Tibial nerve (tissue), 4 donors: ENCODE results near the gene MMD.

ENCODE experiments used
- EP300 ChIP-seq, 2 donors: sonication (generic); formaldehyde crosslinking; IDR thresholded peaks; one replicate each; pipeline ENCODE4 v1.6.1; 2017; ENCODE audit warnings: antibody characterized with exemption in 2 of 2, mild to moderate bottlenecking in 1 of 2
- POLR2A ChIP-seq, 2 donors: fragments of 450-650 bp; IDR thresholded peaks; one replicate each; pipeline ENCODE4 v1.6.1; 2017; ENCODE audit warnings: antibody characterized with exemption in 2 of 2, mild to moderate bottlenecking in 2 of 2, moderate library complexity in 2 of 2
- TF ChIP-seq, protein P1 (sequence below), 5 experiments: fragments of 200-600 bp in 3 of 5; fragments of 450-650 bp in 2 of 5; sonication (generic) in 3 of 5; IDR thresholded peaks; one replicate each; pipeline ENCODE4 v1.5.1; 2016 to 2019; ENCODE audit warnings: antibody characterized with exemption in 5 of 5, mild to moderate bottlenecking in 3 of 5, moderate library complexity in 2 of 5

GRCh38 chr17:55388842-55389241 lies 32.8 kb downstream of the MMD start:
- TF ChIP-seq, protein P1, sequence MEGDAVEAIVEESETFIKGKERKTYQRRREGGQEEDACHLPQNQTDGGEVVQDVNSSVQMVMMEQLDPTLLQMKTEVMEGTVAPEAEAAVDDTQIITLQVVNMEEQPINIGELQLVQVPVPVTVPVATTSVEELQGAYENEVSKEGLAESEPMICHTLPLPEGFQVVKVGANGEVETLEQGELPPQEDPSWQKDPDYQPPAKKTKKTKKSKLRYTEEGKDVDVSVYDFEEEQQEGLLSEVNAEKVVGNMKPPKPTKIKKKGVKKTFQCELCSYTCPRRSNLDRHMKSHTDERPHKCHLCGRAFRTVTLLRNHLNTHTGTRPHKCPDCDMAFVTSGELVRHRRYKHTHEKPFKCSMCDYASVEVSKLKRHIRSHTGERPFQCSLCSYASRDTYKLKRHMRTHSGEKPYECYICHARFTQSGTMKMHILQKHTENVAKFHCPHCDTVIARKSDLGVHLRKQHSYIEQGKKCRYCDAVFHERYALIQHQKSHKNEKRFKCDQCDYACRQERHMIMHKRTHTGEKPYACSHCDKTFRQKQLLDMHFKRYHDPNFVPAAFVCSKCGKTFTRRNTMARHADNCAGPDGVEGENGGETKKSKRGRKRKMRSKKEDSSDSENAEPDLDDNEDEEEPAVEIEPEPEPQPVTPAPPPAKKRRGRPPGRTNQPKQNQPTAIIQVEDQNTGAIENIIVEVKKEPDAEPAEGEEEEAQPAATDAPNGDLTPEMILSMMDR (IDR thresholded peaks at IDR 0.05): no peak
- TF ChIP-seq POLR2A (IDR thresholded peaks at IDR 0.05) (no peak), EP300 (IDR thresholded peaks at IDR 0.05) (no peak)
